Esophagus muscularis mucosa (tissue), 4 donors: ENCODE measurements around the gene DERA.

Source experiments
- CTCF ChIP-seq, 3 experiments: fragments of 200-600 bp in 2 of 3; fragments of 450-650 bp in 1 of 3; sonication (generic) in 2 of 3; IDR thresholded peaks; one replicate each; pipeline ENCODE4 v1.5.1; 2017 to 2019; ENCODE audit warnings: antibody characterized with exemption in 3 of 3, mild to moderate bottlenecking in 2 of 3, moderate library complexity in 1 of 3
- EP300 ChIP-seq: sonication (generic); formaldehyde crosslinking; IDR thresholded peaks from one replicate; pipeline ENCODE4 v1.6.1; 2017; ENCODE audit warnings: antibody characterized with exemption
- POLR2A ChIP-seq: fragments of 450-650 bp; IDR thresholded peaks from one replicate; pipeline ENCODE4 v1.6.1; 2017; ENCODE audit warnings: antibody characterized with exemption, moderate library complexity, mild to moderate bottlenecking, low read depth
- POLR2AphosphoS5 ChIP-seq, 2 donors: sonication (generic); formaldehyde crosslinking; IDR thresholded peaks; one replicate each; pipeline ENCODE4 v1.6.1; 2017; ENCODE audit warnings: antibody characterized with exemption in 2 of 2

DNA sequence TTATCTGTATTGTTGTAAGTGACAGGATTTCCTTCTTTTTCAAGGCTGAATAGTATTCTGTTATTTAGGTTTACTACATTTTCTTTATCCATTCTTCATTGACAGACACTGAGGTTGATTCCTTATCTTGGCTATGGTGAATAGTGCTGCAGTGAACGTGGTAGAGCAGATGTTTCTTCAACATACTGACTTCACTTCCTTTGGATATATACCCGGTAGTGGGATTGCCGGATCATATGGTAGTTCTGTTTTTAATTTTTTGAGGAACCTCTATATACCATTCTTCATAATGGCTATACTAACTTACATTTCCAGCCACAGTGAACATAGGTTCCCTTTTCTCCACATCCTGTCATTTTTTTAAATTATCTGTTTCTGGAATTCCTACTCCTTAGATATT is 21.8 kb downstream of the DERA start:
- no peak for TF ChIP-seq CTCF (IDR thresholded peaks at IDR 0.05)
- TF ChIP-seq EP300: no peak
- no peak for TF ChIP-seq POLR2AphosphoS5 (IDR thresholded peaks at IDR 0.05)
- TF ChIP-seq POLR2A: no peak
